GM21723 (cell line): Measurements from ENCODE around the gene STAC2.

Experiments used
- ATAC-seq: cut with Tn5 transposase; IDR thresholded peaks from one replicate; pipeline ENCODE4 v1.9.1; 2021; ENCODE audit warnings: mild to moderate bottlenecking, moderate library complexity; ENCODE audit not compliant: unreplicated experiment

STAC2 gene

GRCh38 chr17:39235555-39236449 lies 10.1 kb upstream of the STAC2 start:
- ATAC-seq = no peak

GRCh38 chr17:39231591-39232551 lies 6.1 kb upstream of the STAC2 start:
- no peak for ATAC-seq

GRCh38 chr17:39231091-39231561 lies 5.4 kb upstream of the STAC2 start:
- no peak for ATAC-seq

GRCh38 chr17:39230361-39230760 lies 4.6 kb upstream of the STAC2 start:
- ATAC-seq = no peak

GRCh38 chr17:39229274-39229913 lies 3.6 kb upstream of the STAC2 start:
- no peak for ATAC-seq

GRCh38 chr17:39227364-39227919 lies 1.7 kb upstream of the STAC2 start:
- no peak for ATAC-seq

GRCh38 chr17:39225959-39226683 lies 376 bp upstream of the STAC2 start:
- no peak for ATAC-seq

GRCh38 chr17:39224778-39225307 lies 902 bp downstream of the STAC2 start:
- no peak for ATAC-seq

- no peak for ATAC-seq
These were observed 1.6 kb downstream of the STAC2 start for GRCh38 chr17:39223907-39224777.

- ATAC-seq = no peak
These were observed 2.6 kb downstream of the STAC2 start for GRCh38 chr17:39222866-39223834.

- ATAC-seq = no peak
These were observed 3.6 kb downstream of the STAC2 start for GRCh38 chr17:39222151-39222550.

- no peak for ATAC-seq
These were observed 4.2 kb downstream of the STAC2 start for GRCh38 chr17:39221572-39221971.

- no peak for ATAC-seq
These were observed 6.0 kb downstream of the STAC2 start for GRCh38 chr17:39219647-39220154.

GRCh38 chr17:39218906-39219305 lies 6.8 kb downstream of the STAC2 start:
- ATAC-seq = no peak

- ATAC-seq = no peak
These were observed 7.9 kb downstream of the STAC2 start for GRCh38 chr17:39217734-39218369.

GRCh38 chr17:39213852-39214251 lies 11.9 kb downstream of the STAC2 start:
- ATAC-seq = no peak
